Transverse colon (tissue), 4 donors: ENCODE data around the gene SOX10. TPM values are rescaled to one million over a fixed set of nuclear protein-coding genes. Genes with fewer than 3 reads are reported as not detected.

Source experiments
- DNase-seq: peaks from one replicate; pipeline ENCODE4 v3.0.0-alpha.2; 2019
- H3K27ac ChIP-seq, 4 donors: fragments of 200-600 bp; sonication (generic); 2 replicates each; pipeline ENCODE4 v1.5.1; 2016 to 2018; ENCODE audit warnings: inconsistent platforms in 4 of 4
- H3K27me3 ChIP-seq: fragments of 200-600 bp; sonication (generic); 2 replicates; pipeline ENCODE4 v1.5.1; 2017; ENCODE audit warnings: inconsistent platforms
- H3K36me3 ChIP-seq, 4 donors: fragments of 200-600 bp; sonication (generic); 2 replicates each; pipeline ENCODE4 v1.5.1; 2017 to 2019; ENCODE audit warnings: inconsistent platforms in 4 of 4
- H3K4me1 ChIP-seq, 4 donors: fragments of 200-600 bp; sonication (generic); 2 replicates each; pipeline ENCODE4 v1.5.1; 2017 to 2020; ENCODE audit warnings: inconsistent platforms in 4 of 4
- H3K4me3 ChIP-seq, 4 donors: fragments of 200-600 bp; sonication (generic); 1 replicate in 1 of 4; 2 replicates in 3 of 4; pipeline versions ENCODE4 v1.5.1 to v1.6.1; 2017 to 2019; ENCODE audit warnings: inconsistent platforms in 4 of 4
- H3K9me3 ChIP-seq, 2 donors: fragments of 200-600 bp; sonication (generic); 2 replicates each; pipeline ENCODE4 v1.5.1; 2017 to 2019; ENCODE audit warnings: inconsistent platforms in 2 of 2
- EP300 ChIP-seq: sonication (generic); formaldehyde crosslinking; IDR thresholded peaks from one replicate; pipeline ENCODE4 v1.6.1; 2017; ENCODE audit warnings: antibody characterized with exemption, low read depth
- POLR2A ChIP-seq: fragments of 450-650 bp; IDR thresholded peaks from one replicate; pipeline ENCODE4 v1.6.1; 2016; ENCODE audit warnings: antibody characterized with exemption, mild to moderate bottlenecking, moderate library complexity
- POLR2AphosphoS5 ChIP-seq, 3 donors: sonication (generic); formaldehyde crosslinking; IDR thresholded peaks; one replicate each; pipeline ENCODE4 v1.6.1; 2016; ENCODE audit warnings: antibody characterized with exemption in 3 of 3
- WGBS, 2 donors: methylation state at CpG; one replicate each; pipeline ENCODE4 v1.1.5; 2018; ENCODE audit warnings: low coverage in 1 of 2; 5-methylcytosine and 5-hydroxymethylcytosine counted together
- in situ Hi-C, 4 donors: fragments of 200-750 bp; cut with MboI; loops; one replicate each; pipeline versions ENCODE4 v1.15.0 to v1.15.1; 2017; ENCODE audit warnings: low sequenced_read_pairs in 3 of 4, low pct_ligation_motif_present in 1 of 4, low pct_unique_long_range_greater_than_20kb in 1 of 4
- intact Hi-C: fragments of 100-400 bp; cut with DNase I; formaldehyde crosslinking; loops from one replicate; pipeline ENCODE4 v1.15.1; 2023; ENCODE audit warnings: low total_unique reads
- total RNA-seq, 4 donors: library from RNA; depleted of rRNA; stranded (reverse); fragments of >200 nt; gene quantifications; one replicate each; pipeline ENCODE4 v1.1.0, GENCODE V29; 2016
- TF ChIP-seq, protein P1 (sequence below), 5 experiments: fragments of 200-600 bp in 3 of 5; fragments of 450-650 bp in 2 of 5; sonication (generic) in 3 of 5; IDR thresholded peaks; 1 replicate in 2 of 5; 2 replicates in 3 of 5; pipeline ENCODE4 v1.5.1; 2016 to 2017; ENCODE audit warnings: antibody characterized with exemption in 5 of 5, inconsistent platforms in 3 of 5, mild to moderate bottlenecking in 2 of 5, moderate library complexity in 1 of 5

Gene SOX10
- total RNA-seq, 4 donors from 2014 or later = 1.2 to 4.9 (median 3.5) TPM

DNA sequence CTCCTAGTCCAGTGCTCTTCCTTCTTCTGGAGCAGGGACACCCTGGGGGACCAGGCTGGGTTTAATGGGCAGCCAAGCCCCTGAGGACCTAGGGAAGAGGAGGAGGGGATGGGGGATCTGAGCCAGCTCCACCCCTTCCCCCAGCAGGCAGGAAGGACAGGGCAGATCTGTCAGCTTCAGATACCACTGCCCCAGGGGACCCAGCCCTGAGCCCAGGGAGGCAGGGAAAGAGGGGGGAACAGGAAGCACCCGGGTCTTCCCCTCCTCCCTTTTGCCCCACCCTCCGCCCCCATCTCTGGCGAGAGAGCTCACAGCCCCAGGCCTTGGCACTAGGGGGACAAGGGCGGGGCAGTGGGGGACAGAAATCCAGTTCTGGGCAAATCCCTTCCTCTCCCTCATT is 11.7 kb upstream of the SOX10 start:
- Histone ChIP-seq H3K4me3 (no peak overlapping the region), H3K4me1 (no peaks in the 10 kb centered on the region), H3K27me3 (no peaks in the 10 kb centered on the region), H3K36me3 (no peaks in the 10 kb centered on the region), H3K27ac (no peak overlapping the region), H3K9me3 (no peaks in the 10 kb centered on the region)
- in situ Hi-C loops = no loop called here
- no peak for TF ChIP-seq EP300
- no peak for TF ChIP-seq POLR2AphosphoS5 (IDR thresholded peaks at IDR 0.05)
- TF ChIP-seq, protein P1, sequence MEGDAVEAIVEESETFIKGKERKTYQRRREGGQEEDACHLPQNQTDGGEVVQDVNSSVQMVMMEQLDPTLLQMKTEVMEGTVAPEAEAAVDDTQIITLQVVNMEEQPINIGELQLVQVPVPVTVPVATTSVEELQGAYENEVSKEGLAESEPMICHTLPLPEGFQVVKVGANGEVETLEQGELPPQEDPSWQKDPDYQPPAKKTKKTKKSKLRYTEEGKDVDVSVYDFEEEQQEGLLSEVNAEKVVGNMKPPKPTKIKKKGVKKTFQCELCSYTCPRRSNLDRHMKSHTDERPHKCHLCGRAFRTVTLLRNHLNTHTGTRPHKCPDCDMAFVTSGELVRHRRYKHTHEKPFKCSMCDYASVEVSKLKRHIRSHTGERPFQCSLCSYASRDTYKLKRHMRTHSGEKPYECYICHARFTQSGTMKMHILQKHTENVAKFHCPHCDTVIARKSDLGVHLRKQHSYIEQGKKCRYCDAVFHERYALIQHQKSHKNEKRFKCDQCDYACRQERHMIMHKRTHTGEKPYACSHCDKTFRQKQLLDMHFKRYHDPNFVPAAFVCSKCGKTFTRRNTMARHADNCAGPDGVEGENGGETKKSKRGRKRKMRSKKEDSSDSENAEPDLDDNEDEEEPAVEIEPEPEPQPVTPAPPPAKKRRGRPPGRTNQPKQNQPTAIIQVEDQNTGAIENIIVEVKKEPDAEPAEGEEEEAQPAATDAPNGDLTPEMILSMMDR (IDR thresholded peaks at IDR 0.05) = no peak
- no peak for TF ChIP-seq POLR2A
- intact Hi-C loops = no loop called here
- no peak for DNase-seq
- 30 to 83% methylated on average over 1 to 3 of the region's 4 CpGs for WGBS, 2 donors

DNA sequence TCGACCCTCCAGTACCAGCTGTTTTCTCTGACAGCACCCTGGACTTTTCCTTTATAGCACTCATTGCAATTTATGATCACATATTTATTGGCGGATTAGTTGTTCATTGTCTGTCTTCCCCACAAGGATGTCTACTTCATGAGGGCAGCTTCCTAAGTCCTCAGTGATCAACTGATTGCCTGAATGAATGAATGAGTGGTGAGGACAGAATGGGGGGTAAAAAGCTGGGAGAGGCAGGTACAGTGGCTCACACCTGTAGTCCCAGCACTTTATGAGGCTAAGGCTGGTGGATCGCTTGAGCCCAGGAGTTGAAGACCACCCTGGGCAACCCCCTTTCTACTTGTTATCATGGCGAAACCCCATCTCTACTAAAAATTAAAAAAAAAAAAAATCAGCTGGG is 11.1 kb upstream of the SOX10 start:
- in situ Hi-C loops = no loop called here
- no peaks in the 10 kb centered on the region for H3K9me3 ChIP-seq
- no peak for TF ChIP-seq POLR2A
- no peak for TF ChIP-seq POLR2AphosphoS5 (IDR thresholded peaks at IDR 0.05)
- no peak for TF ChIP-seq EP300
- TF ChIP-seq, protein P1 (IDR thresholded peaks at IDR 0.05) = no peak
- DNase-seq = no peak
- H3K4me1 ChIP-seq = no peaks in the 10 kb centered on the region
- no peak overlapping the region for H3K27ac ChIP-seq
- H3K27me3 ChIP-seq = no peaks in the 10 kb centered on the region
- intact Hi-C loops = no loop called here
- WGBS, 2 donors = 86% methylated on average over 4 of the region's 4 CpGs; no CpG with 5 or more reads in 1 of the 2 donors
- H3K36me3 ChIP-seq = no peaks in the 10 kb centered on the region
- H3K4me3 ChIP-seq = no peak overlapping the region

DNA sequence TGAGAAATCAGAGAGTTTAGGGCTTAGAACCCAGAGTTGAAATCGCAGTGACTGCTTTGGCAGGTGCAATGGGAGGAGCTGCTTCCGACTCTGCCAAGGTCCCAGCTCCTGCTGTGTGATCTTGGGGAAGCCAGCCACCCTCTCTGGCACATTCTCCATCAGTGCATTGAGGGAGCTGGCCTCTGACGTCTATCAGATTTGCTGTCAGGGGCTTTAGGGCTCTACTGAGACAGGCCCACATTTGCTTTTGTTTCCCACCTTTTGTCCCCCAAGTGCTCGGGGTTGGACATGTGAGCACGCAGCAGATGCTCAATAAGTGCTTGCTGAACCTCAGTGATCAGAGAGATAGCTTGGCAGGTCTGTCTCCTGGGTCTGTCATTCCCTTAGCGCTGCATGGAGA is 10.6 kb upstream of the SOX10 start:
- H3K4me3 ChIP-seq = no peak overlapping the region
- in situ Hi-C loops = no loop called here
- no peak overlapping the region for H3K27ac ChIP-seq
- H3K9me3 ChIP-seq = no peaks in the 10 kb centered on the region
- no peaks in the 10 kb centered on the region for H3K36me3 ChIP-seq
- no peak for DNase-seq
- TF ChIP-seq, protein P1 (IDR thresholded peaks at IDR 0.05) = no peak
- TF ChIP-seq POLR2A (no peak), EP300 (no peak), POLR2AphosphoS5 (IDR thresholded peaks at IDR 0.05) (no peak)
- intact Hi-C loops = no loop called here
- H3K4me1 ChIP-seq = no peaks in the 10 kb centered on the region
- H3K27me3 ChIP-seq = no peaks in the 10 kb centered on the region
- 77% methylated on average over 6 of the region's 6 CpGs; no CpG with 5 or more reads in 1 of the 2 donors for WGBS, 2 donors

DNA sequence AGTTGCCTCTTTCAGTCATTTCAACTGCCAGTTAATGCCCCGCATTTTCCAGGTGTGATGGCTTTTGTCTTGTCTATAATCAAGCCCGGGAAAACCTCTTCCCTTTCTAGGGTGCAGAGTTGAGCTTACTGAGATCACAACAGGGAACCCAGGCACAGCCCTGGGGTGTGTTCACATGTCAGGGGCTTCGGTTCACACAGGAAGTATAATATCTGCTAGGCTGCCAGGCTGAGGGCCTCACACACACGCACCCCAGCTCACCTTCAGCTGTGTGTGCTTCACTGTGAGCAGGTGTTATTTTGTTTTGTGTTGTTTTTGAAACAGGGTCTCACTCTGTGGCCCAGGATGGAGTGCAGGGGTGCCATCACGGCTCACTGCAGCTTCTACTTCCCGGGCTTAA is 9.7 kb upstream of the SOX10 start:
- DNase-seq = no peak
- no peaks in the 10 kb centered on the region for H3K9me3 ChIP-seq
- no peak overlapping the region for H3K4me3 ChIP-seq
- TF ChIP-seq EP300 (no peak), POLR2AphosphoS5 (IDR thresholded peaks at IDR 0.05) (no peak), POLR2A (no peak)
- TF ChIP-seq, protein P1 (IDR thresholded peaks at IDR 0.05) = no peak
- no peaks in the 10 kb centered on the region for H3K27me3 ChIP-seq
- in situ Hi-C loops = no loop called here
- H3K4me1 ChIP-seq = no peaks in the 10 kb centered on the region
- intact Hi-C loops = no loop called here
- H3K36me3 ChIP-seq = no peaks in the 10 kb centered on the region
- 82% methylated on average over 6 of the region's 6 CpGs; no CpG with 5 or more reads in 1 of the 2 donors for WGBS, 2 donors
- no peak overlapping the region for H3K27ac ChIP-seq
